Neural progenitor cell (in vitro differentiated cells): ENCODE results near the gene RNMT. TPM values are rescaled to one million over a fixed set of nuclear protein-coding genes. Genes with fewer than 3 reads are reported as not detected.

Source experiments
- DNase-seq: peaks from one replicate; pipeline ENCODE4 v3.0.0-alpha.2; 2016; ENCODE audit warnings: low spot score
- H2AFZ ChIP-seq: fragments of 200-600 bp; sonication (generic); replicated peaks from 2 replicates; pipeline ENCODE4 v1.6.1; 2016; ENCODE audit warnings: antibody characterized with exemption
- H3F3A ChIP-seq: fragments of 200-600 bp; sonication (generic); 2 replicates; pipeline ENCODE4 v1.6.1; 2016; ENCODE audit warnings: antibody characterized with exemption, low read depth
- H3K27ac ChIP-seq: fragments of 200-600 bp; sonication (generic); 2 replicates; pipeline ENCODE4 v1.5.1; 2016; ENCODE audit warnings: mild to moderate bottlenecking
- H3K27me3 ChIP-seq: fragments of 200-600 bp; sonication (generic); 2 replicates; pipeline ENCODE4 v1.6.1; 2016; ENCODE audit warnings: mild to moderate bottlenecking, moderate library complexity
- H3K36me3 ChIP-seq: fragments of 200-600 bp; sonication (generic); 2 replicates; pipeline ENCODE4 v1.5.1; 2016
- H3K4me1 ChIP-seq: fragments of 200-600 bp; sonication (generic); 2 replicates; pipeline ENCODE4 v1.6.1; 2016; ENCODE audit warnings: mixed run types
- H3K4me2 ChIP-seq: fragments of 200-600 bp; sonication (generic); 2 replicates; pipeline ENCODE4 v1.6.1; 2016
- H3K4me3 ChIP-seq: fragments of 200-600 bp; sonication (generic); 2 replicates; pipeline ENCODE4 v1.5.1; 2016
- H3K79me2 ChIP-seq: fragments of 200-600 bp; sonication (generic); 2 replicates; pipeline ENCODE4 v1.6.1; 2016; ENCODE audit warnings: low read depth
- H3K9ac ChIP-seq: fragments of 200-600 bp; sonication (generic); 2 replicates; pipeline ENCODE4 v1.6.1; 2016
- H3K9me3 ChIP-seq: fragments of 200-600 bp; sonication (generic); 2 replicates; pipeline ENCODE4 v1.5.1; 2016; ENCODE audit warnings: low read depth
- H4K20me1 ChIP-seq: fragments of 200-600 bp; sonication (generic); 2 replicates; pipeline ENCODE4 v1.6.1; 2016; ENCODE audit warnings: low read depth
- H3K27ac Mint-ChIP-seq: 3 replicates; pipeline ENCODE4 v1.8.0; 2021; ENCODE audit warnings: mixed read lengths
- H3K27me3 Mint-ChIP-seq: 2 replicates; pipeline ENCODE4 v1.8.0; 2022; ENCODE audit warnings: low read depth, mild to moderate bottlenecking, inconsistent platforms, moderate library complexity, mixed read lengths; ENCODE audit not compliant: insufficient read depth
- H3K36me3 Mint-ChIP-seq: 3 replicates; pipeline ENCODE4 v1.8.0; 2021; ENCODE audit warnings: mixed read lengths
- H3K4me1 Mint-ChIP-seq: 3 replicates; pipeline ENCODE4 v1.8.0; 2021; ENCODE audit warnings: mixed read lengths
- H3K4me3 Mint-ChIP-seq: 3 replicates; pipeline ENCODE4 v1.8.0; 2021; ENCODE audit warnings: mild to moderate bottlenecking, moderate library complexity, mixed read lengths
- H3K9me3 Mint-ChIP-seq: 3 replicates; pipeline ENCODE4 v1.8.0; 2020; ENCODE audit warnings: mixed read lengths
- EZH2 ChIP-seq: fragments of 200-600 bp; sonication (generic); IDR thresholded peaks from 2 replicates; pipeline ENCODE4 v1.6.1; 2017; ENCODE audit warnings: antibody characterized with exemption, mild to moderate bottlenecking, moderate library complexity
- EZH2phosphoT487 ChIP-seq: fragments of 200-600 bp; sonication (generic); IDR thresholded peaks from 2 replicates; pipeline ENCODE4 v1.6.1; 2017; ENCODE audit warnings: antibody characterized with exemption
- total RNA-seq: library from RNA; depleted of rRNA; stranded (reverse); fragments of >200 nt; gene quantifications from 2 replicates; pipeline ENCODE4 v1.2.3, GENCODE V29; 2015; ENCODE audit warnings: low replicate concordance
- TF ChIP-seq, protein P1 (sequence below): fragments of 200-600 bp; sonication (generic); IDR thresholded peaks from 2 replicates; pipeline ENCODE4 v1.5.1; 2017; ENCODE audit warnings: antibody characterized with exemption, mild to moderate bottlenecking

Gene RNMT
- total RNA-seq, 1 donor from 2014 or later: 70.4 TPM

- H3K36me3 ChIP-seq: no peaks in the 10 kb centered on the region
- peaks cover 94% of the 10 kb centered on the region for H3K79me2 ChIP-seq
- H3K9ac ChIP-seq: no peak overlapping the region
- no peaks in the 10 kb centered on the region for H3K27me3 Mint-ChIP-seq
- peaks cover 14% of the 10 kb centered on the region for H3K9me3 Mint-ChIP-seq
- H3K4me3 ChIP-seq: no peak overlapping the region
- no peaks in the 10 kb centered on the region for H3K27me3 ChIP-seq
- H3F3A ChIP-seq: no peaks in the 10 kb centered on the region
- no peak overlapping the region for H2AFZ ChIP-seq
- H3K27ac ChIP-seq: no peak overlapping the region
- no peak for TF ChIP-seq EZH2
- no peak for TF ChIP-seq EZH2phosphoT487
- TF ChIP-seq, protein P1, sequence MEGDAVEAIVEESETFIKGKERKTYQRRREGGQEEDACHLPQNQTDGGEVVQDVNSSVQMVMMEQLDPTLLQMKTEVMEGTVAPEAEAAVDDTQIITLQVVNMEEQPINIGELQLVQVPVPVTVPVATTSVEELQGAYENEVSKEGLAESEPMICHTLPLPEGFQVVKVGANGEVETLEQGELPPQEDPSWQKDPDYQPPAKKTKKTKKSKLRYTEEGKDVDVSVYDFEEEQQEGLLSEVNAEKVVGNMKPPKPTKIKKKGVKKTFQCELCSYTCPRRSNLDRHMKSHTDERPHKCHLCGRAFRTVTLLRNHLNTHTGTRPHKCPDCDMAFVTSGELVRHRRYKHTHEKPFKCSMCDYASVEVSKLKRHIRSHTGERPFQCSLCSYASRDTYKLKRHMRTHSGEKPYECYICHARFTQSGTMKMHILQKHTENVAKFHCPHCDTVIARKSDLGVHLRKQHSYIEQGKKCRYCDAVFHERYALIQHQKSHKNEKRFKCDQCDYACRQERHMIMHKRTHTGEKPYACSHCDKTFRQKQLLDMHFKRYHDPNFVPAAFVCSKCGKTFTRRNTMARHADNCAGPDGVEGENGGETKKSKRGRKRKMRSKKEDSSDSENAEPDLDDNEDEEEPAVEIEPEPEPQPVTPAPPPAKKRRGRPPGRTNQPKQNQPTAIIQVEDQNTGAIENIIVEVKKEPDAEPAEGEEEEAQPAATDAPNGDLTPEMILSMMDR: no peak
- no peak overlapping the region for H3K4me2 ChIP-seq
- DNase-seq: no peak
- peaks cover 14% of the 10 kb centered on the region for H3K36me3 Mint-ChIP-seq
- no peak overlapping the region for H3K27ac Mint-ChIP-seq
- no peak overlapping the region for H3K4me3 Mint-ChIP-seq
- H3K4me1 Mint-ChIP-seq: no peaks in the 10 kb centered on the region
- no peaks in the 10 kb centered on the region for H3K4me1 ChIP-seq
- H4K20me1 ChIP-seq: peaks cover 6% of the 10 kb centered on the region
- no peaks in the 10 kb centered on the region for H3K9me3 ChIP-seq
These were observed 11.1 kb upstream of the RNMT start for GRCh38 chr18:13715330-13715729.

DNA sequence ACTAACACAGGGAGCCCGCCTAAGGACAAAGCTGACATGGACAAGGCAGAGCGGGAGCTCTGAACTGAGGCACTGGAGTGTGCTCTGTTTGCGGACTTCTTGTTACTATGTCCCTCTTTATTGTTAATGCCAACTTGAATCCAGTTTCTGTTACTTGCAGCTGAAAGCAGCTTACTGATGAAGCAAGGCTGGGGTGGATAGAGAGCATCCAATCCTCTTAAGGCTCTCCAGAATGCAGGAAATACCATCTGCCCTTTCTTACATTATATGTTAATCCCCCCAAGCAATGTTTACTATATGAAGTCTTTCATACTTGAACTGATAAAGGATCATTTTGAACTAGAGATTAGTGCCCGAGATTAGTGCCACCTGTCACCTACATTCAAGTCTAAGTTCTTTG, 9.6 kb upstream of the RNMT start:
- H3K4me1 ChIP-seq: no peaks in the 10 kb centered on the region
- DNase-seq: no peak
- peaks cover 6% of the 10 kb centered on the region for H4K20me1 ChIP-seq
- no peaks in the 10 kb centered on the region for H3K36me3 ChIP-seq
- Mint-ChIP-seq H3K27me3 (no peaks in the 10 kb centered on the region), H3K4me1 (no peaks in the 10 kb centered on the region), H3K4me3 (no peak overlapping the region), H3K9me3 (peaks cover 2% of the 10 kb centered on the region), H3K27ac (no peak overlapping the region), H3K36me3 (peaks cover 2% of the 10 kb centered on the region)
- no peak overlapping the region for H2AFZ ChIP-seq
- no peak overlapping the region for H3K4me3 ChIP-seq
- H3F3A ChIP-seq: no peaks in the 10 kb centered on the region
- H3K9me3 ChIP-seq: no peaks in the 10 kb centered on the region
- H3K27me3 ChIP-seq: no peaks in the 10 kb centered on the region
- H3K9ac ChIP-seq: no peak overlapping the region
- H3K4me2 ChIP-seq: no peak overlapping the region
- H3K27ac ChIP-seq: no peak overlapping the region
- TF ChIP-seq EZH2phosphoT487 (no peak), EZH2 (no peak)
- TF ChIP-seq, protein P1: no peak
- H3K79me2 ChIP-seq: peaks cover 95% of the 10 kb centered on the region

DNA sequence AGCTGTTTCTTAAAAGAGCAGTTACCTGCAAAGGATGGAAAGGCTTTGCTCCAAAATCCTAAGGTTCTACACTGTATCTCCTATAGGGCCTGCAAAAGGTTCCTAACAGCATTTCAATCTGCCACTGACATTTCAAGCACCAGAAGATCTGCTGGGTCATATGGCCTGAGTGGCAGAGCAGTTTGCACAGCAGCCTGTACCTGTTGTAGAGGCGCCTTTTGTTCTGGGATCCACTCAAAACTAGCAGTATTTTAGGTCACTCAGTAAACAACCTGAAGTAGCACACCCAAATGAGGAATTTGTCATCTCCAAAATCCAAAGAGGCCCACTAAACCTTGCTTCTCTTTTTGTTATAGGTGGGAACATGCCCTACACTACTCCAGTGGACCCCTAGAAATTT, 6.3 kb upstream of the RNMT start:
- Mint-ChIP-seq H3K36me3 (peaks cover 5% of the 10 kb centered on the region), H3K27me3 (no peaks in the 10 kb centered on the region), H3K4me3 (no peak overlapping the region), H3K4me1 (peaks cover 10% of the 10 kb centered on the region), H3K9me3 (peaks cover 2% of the 10 kb centered on the region), H3K27ac (no peak overlapping the region)
- Histone ChIP-seq H3K4me1 (peaks cover 2% of the 10 kb centered on the region), H4K20me1 (no peaks in the 10 kb centered on the region), H3K79me2 (peaks cover 96% of the 10 kb centered on the region), H3K4me3 (no peak overlapping the region), H3F3A (no peaks in the 10 kb centered on the region), H3K36me3 (no peaks in the 10 kb centered on the region), H3K4me2 (no peak overlapping the region), H3K27ac (no peak overlapping the region), H3K9me3 (no peaks in the 10 kb centered on the region), H2AFZ (no peak overlapping the region), H3K27me3 (no peaks in the 10 kb centered on the region), H3K9ac (no peak overlapping the region)
- DNase-seq: no peak
- TF ChIP-seq EZH2: no peak
- TF ChIP-seq, protein P1: no peak
- no peak for TF ChIP-seq EZH2phosphoT487
